BJ (cell line): Measurements from ENCODE around the gene ARL9. TPM values are rescaled to one million over a fixed set of nuclear protein-coding genes. Genes with fewer than 3 reads are reported as not detected.

Source experiments
- CTCF ChIA-PET: fragments of 350-600 bp; formaldehyde crosslinking; extraction: SDS; loops from one replicate; lab custom pipeline; 2021; ENCODE audit warnings: antibody characterized with exemption, inconsistent platforms; lab: Yijun Ruan, JAX
- POLR2A ChIA-PET: fragments of 300-600 bp; sonication (Branson Sonifier 250); formaldehyde crosslinking; extraction: SDS; loops from one replicate; lab custom pipeline; 2021; ENCODE audit warnings: antibody characterized with exemption; lab: Charles Lee
- DNase-seq: peaks from one replicate; pipeline ENCODE4 v3.0.0-alpha.2; 2011; ENCODE audit warnings: low read depth
- H3K27me3 ChIP-seq: 2 replicates; pipeline ENCODE4 v1.6.0; 2011; ENCODE audit warnings: low read length; ENCODE audit not compliant: control insufficient read depth, insufficient read depth
- H3K36me3 ChIP-seq: 2 replicates; pipeline ENCODE4 v1.5.1; 2011; ENCODE audit warnings: low read length; ENCODE audit not compliant: control insufficient read depth, insufficient read depth
- H3K4me3 ChIP-seq: 2 replicates; pipeline ENCODE4 v1.5.1; 2011; ENCODE audit warnings: low read depth, mild to moderate bottlenecking, control low read depth, low read length
- polyA plus RNA-seq: library from polyadenylated mRNA; depleted of rRNA; stranded (reverse); fragments of >200 nt; gene quantifications from 2 replicates; pipeline ENCODE4 v1.2.3, GENCODE V29; 2011; rRNA removed
- TF ChIP-seq, protein P1 (sequence below): IDR thresholded peaks from 2 replicates; pipeline ENCODE4 v1.5.1; 2011; ENCODE audit warnings: low read depth, mild to moderate bottlenecking, control low read depth, inconsistent platforms, low read length, moderate library complexity; ENCODE audit not compliant: insufficient read depth

The ARL9 gene
- polyA plus RNA-seq, 1 experiment = 0.23 TPM

DNA sequence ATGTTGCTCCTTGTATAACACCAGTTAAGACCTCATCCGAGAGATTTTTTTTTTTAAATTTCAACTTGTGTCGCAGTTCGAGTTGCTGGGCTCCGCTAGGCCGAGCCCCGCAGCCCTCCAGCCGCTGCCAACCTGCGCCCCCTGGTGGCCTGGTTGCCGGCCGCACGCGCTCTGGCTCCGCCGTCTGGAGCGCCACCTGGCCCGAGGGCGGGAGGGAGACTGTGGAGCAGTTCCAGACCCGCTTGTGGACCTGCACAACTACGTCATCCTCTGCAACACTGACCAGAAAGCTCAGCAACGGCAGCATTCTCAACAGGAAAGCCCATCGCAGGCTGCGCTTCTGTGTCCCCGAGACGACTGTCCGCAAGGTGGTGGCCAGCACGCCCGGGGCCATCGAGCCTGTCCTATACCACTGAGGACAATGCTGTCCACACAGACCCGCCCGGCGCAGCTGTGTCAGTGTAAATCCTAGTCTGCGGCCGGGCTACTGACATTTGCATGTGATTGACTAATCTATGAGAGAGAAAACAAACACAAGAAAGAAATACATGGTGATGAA, 39.1 kb downstream of the ARL9 start:
- CTCF ChIA-PET = interaction anchor here (0.6 to 2.2 kb wide), 23 partner anchors 9 to 595 kb away, joined by 3 to 8 read pairs (median 3); partner anchors contain the start of gene PAICS
- peak overlapping the region; percentile 37 for H3K4me3 ChIP-seq
- DNase-seq = peak; percentile 10
- TF ChIP-seq, protein P1, sequence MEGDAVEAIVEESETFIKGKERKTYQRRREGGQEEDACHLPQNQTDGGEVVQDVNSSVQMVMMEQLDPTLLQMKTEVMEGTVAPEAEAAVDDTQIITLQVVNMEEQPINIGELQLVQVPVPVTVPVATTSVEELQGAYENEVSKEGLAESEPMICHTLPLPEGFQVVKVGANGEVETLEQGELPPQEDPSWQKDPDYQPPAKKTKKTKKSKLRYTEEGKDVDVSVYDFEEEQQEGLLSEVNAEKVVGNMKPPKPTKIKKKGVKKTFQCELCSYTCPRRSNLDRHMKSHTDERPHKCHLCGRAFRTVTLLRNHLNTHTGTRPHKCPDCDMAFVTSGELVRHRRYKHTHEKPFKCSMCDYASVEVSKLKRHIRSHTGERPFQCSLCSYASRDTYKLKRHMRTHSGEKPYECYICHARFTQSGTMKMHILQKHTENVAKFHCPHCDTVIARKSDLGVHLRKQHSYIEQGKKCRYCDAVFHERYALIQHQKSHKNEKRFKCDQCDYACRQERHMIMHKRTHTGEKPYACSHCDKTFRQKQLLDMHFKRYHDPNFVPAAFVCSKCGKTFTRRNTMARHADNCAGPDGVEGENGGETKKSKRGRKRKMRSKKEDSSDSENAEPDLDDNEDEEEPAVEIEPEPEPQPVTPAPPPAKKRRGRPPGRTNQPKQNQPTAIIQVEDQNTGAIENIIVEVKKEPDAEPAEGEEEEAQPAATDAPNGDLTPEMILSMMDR = peak; percentile 95
- 0 out of 2 replicates have a peak, but pooled peaks cover 1% of the 10 kb centered on the region for H3K27me3 ChIP-seq
- no peaks in the 10 kb centered on the region for H3K36me3 ChIP-seq
- POLR2A ChIA-PET = no interaction called here

DNA sequence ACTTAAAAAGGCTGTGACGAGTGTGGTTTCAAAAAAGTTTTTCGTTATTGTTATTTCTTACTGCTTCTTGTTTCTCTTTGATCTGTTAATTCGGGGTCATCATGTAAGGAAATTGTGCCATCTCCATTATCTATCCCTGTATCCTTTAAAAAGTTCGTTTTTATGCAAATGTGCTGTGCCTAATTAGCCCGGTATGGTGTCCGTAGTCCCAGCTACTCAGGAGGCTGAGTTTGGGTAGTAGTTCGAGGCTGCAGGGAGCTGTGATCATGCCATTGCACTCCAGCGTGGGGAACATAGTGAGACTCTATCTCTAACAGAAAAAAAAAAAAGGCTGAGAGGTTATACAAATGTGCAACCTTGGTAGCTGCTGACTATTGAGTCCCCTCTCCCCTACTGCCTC, 45.1 kb downstream of the ARL9 start:
- H3K36me3 ChIP-seq = no peaks in the 10 kb centered on the region
- ChIA-PET CTCF (no interaction called here), POLR2A (no interaction called here)
- no peak for DNase-seq
- no peak overlapping the region for H3K4me3 ChIP-seq
- peaks cover 1% of the 10 kb centered on the region; the same call in 1 of the 2 replicates for H3K27me3 ChIP-seq
- TF ChIP-seq, protein P1 = no peak

DNA sequence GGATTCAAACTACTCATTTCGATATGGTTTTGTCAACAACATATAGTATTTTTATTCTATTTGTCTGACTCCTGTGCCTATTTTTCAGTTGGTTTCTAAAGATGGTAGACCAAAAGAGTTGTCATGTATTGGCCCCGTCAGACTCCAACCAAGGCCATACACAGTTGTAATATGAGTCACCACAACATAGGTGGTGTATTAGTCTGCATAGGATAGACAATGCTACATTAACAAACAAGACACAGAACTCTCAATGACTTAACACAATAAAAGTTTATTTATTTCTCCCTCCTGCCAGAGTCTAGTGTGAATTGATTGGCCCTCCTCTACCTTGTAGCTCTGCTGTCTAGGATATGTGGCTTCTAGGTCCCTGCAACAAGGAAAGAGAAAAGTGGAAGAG, 45.9 kb downstream of the ARL9 start:
- peaks cover 1% of the 10 kb centered on the region; the same call in 1 of the 2 replicates for H3K27me3 ChIP-seq
- DNase-seq = no peak
- POLR2A ChIA-PET = no interaction called here
- no peak overlapping the region for H3K4me3 ChIP-seq
- TF ChIP-seq, protein P1 = no peak
- CTCF ChIA-PET = interaction anchor here (1.1 kb wide), 1 partner anchor 10 kb away, joined by 3 read pairs; no protein-coding TSS in a partner anchor
- H3K36me3 ChIP-seq = no peaks in the 10 kb centered on the region

DNA sequence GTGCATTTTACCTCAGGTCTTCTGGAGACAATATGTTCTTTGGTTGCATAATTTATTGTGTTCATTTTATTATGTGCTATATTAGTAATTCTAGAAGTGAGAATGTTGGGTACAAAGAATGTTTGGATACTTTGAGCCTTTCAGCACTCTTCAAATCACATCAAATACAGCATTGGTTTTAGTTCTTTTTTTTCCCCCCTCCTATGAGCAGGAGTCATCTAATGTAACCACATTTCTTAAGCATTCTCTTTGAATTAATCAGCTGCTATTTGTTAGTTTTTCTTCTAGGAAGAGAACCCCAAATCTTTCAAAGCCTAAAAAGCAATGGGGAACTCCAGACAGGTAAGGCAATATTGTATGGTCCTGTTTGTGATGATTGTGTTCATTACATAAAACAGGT, 46.7 kb downstream of the ARL9 start:
- TF ChIP-seq, protein P1 = no peak
- H3K4me3 ChIP-seq = no peak overlapping the region
- CTCF ChIA-PET = interaction anchor here (1.1 to 1.7 kb wide), 3 partner anchors 10 to 23 kb away, joined by 3 to 5 read pairs (median 3); no protein-coding TSS in a partner anchor
- H3K27me3 ChIP-seq = peaks cover 1% of the 10 kb centered on the region; the same call in 1 of the 2 replicates
- H3K36me3 ChIP-seq = no peaks in the 10 kb centered on the region
- DNase-seq = no peak
- POLR2A ChIA-PET = no interaction called here

DNA sequence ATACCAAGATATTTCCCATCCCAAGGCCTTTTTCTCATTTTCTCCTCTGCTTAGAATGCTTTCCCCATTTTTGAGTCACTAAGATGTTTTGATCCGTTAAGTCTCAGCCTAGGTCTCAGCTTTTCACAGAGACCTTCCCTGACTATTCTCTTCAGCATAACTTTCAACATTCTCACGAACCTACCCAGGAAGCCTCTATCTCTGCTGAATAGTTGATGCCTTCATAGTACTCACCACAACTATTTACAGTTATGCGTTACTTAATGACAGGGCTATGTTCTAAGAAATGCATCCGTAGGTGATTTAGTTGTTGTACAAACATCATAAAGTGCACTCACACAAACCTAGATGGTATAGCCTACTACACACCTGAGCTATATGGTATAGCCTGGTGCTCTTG, 64.5 kb downstream of the ARL9 start:
- TF ChIP-seq, protein P1 = no peak
- Histone ChIP-seq H3K27me3 (no peaks in the 10 kb centered on the region), H3K4me3 (no peak overlapping the region), H3K36me3 (no peaks in the 10 kb centered on the region)
- POLR2A ChIA-PET = no interaction called here
- CTCF ChIA-PET = interaction anchor here (1.0 to 1.6 kb wide), 3 partner anchors 12 to 230 kb away, joined by 3 to 5 read pairs (median 4); no protein-coding TSS in a partner anchor
- no peak for DNase-seq

Other genes starting within 250 kb of the ARL9 start
- 3.4 and 8.8 TPM in 2 replicates for gene AASDH, start 118.3 kb upstream of the ARL9 start, polyA plus RNA-seq
- 3.2 and 5.3 TPM in 2 replicates for gene PPAT, start 70.2 kb upstream of the ARL9 start, polyA plus RNA-seq
- gene PAICS, start 69.5 kb upstream of the ARL9 start, polyA plus RNA-seq = 50.3 and 85.3 TPM in 2 replicates
- gene SRP72, start 38.2 kb upstream of the ARL9 start, polyA plus RNA-seq = 118 and 145 TPM in 2 replicates
- not detected in 2 replicates for gene HOPX, start 175.5 kb downstream of the ARL9 start, polyA plus RNA-seq